HL-60/S4 treated with retinoic acid at 250 ng/mL for 4 days and 3 days (cell line): Measurements from ENCODE around the gene HIP1R.

Experiments
- in situ Hi-C: fragments of 300-500 bp; cut with MboI; formaldehyde crosslinking; loops from 2 replicates; pipeline ENCODE4 v1.7.0; 2022; ENCODE audit warnings: low sequenced_read_pairs

The HIP1R gene

DNA sequence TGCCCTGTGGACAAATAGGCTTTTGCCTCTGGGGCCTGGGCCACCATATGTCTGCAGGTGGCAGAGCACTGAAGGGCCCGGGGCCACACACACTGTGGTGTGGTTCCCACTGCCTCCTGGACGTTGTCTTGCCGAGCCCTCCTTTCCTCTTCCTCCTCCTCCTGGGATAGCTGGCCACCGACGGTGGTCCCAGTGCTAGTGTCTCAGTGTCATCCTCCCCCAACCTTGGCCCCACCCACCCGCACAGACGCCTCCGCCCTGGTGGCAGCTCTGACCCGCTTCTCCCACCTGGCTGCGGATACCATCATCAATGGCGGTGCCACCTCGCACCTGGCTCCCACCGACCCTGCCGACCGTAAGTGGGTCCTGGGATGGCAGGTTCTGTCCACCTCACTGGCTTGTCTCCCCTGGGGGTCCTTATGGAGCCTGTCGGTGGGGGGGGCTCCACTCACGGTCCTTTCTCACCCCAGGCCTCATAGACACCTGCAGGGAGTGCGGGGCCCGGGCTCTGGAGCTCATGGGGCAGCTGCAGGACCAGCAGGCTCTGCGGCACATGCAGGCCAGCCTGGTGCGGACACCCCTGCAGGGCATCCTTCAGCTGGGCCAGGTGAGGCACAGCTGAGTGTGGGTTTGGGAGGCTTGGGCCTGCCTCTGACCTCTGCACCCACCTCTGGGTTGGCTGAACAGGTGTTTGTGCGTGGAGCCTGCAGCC, 23.5 kb downstream of the HIP1R start:
- in situ Hi-C loops = loop anchor here (10.0 kb wide), 1 partner anchor 96 kb away; no protein-coding TSS in a partner anchor

DNA sequence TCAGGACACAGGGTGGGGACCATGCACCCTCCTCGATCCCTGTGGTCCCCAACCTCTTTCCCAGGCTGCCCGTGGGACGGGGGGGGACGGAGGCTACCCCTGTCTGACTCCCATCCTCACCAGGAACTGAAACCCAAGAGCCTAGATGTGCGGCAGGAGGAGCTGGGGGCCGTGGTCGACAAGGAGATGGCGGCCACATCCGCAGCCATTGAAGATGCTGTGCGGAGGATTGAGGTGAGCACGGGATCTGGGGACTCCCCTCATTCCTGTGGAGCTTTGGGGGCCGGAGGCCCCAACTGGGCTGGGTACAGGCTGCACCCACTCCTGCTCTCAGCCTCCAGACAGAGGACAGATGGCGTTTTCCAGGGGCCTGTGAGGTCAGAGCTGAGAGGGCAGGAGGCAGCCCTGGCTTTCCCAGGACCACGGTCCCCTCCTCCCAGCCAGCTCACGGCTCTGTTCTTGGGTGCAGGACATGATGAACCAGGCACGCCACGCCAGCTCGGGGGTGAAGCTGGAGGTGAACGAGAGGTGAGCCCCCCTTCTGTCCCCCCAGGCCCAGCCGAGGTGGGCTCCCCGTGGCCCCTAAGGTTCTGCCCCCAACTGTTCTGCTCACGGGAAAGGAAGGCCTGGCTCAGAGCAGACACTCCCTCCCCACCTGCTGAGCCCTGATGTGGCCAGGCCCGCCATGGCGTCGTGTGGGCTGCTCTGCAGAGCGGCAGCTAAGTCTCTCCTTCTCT, 24.2 kb downstream of the HIP1R start:
- in situ Hi-C loops = loop anchor here (10.0 kb wide), 1 partner anchor 95 kb away; no protein-coding TSS in a partner anchor

DNA sequence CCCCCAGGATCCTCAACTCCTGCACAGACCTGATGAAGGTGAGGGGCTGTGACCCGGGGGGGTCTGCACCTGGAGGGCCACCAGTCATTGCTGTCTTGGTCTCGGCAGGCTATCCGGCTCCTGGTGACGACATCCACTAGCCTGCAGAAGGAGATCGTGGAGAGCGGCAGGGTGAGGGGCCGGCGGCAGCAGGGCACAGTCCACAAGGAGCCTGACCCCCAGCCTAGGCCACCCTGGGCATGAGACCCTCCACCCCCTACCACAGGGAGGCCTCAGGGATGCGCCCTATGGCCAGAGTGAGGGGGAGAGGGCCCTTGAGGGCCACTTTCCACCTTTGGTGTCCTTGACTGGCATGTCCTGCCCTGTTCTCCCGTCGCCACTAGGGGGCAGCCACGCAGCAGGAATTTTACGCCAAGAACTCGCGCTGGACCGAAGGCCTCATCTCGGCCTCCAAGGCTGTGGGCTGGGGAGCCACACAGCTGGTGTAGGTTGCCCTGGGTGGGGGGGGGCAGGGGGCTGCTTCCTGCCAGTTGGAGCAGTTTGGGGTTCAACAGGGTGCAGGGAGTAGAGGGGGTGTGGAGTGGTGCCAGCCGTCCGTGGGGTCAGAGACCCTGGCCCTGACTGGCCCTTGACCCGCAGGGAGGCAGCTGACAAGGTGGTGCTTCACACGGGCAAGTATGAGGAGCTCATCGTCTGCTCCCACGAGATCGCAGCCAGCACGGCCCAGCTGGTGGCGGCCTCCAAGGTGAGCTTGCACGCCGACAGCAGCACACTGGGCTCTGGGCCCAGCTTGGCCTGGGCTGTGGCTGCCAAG, 25.0 kb downstream of the HIP1R start:
- in situ Hi-C loops = no loop called here

DNA sequence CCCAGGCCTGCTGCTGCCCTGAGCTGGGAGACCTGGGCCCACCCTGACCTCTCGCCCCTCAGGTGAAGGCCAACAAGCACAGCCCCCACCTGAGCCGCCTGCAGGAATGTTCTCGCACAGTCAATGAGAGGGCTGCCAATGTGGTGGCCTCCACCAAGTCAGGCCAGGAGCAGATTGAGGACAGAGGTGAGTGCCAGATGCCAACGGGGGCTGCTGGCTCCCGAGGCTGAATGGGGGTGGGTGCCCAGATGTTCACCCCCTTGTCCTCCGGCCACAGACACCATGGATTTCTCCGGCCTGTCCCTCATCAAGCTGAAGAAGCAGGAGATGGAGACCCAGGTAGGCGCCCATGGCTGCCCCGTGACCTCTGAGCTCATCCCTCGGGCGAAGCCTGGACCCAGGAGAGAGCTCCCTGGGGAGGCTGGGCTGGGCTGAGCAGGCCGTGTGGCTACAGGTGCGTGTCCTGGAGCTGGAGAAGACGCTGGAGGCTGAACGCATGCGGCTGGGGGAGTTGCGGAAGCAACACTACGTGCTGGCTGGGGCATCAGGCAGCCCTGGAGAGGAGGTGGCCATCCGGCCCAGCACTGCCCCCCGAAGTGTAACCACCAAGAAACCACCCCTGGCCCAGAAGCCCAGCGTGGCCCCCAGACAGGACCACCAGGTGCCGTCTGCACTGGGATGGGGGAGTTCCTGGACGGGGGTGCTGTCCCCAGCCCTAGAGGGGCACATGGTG, 25.8 kb downstream of the HIP1R start:
- in situ Hi-C loops = no loop called here

DNA sequence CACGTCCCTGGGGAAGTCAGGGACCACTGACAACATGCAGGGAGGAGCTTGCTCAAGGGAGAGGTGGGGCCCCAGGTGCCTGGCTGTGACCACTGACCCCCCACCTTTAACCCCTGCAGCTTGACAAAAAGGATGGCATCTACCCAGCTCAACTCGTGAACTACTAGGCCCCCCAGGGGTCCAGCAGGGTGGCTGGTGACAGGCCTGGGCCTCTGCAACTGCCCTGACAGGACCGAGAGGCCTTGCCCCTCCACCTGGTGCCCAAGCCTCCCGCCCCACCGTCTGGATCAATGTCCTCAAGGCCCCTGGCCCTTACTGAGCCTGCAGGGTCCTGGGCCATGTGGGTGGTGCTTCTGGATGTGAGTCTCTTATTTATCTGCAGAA, 26.3 kb downstream of the HIP1R start:
- in situ Hi-C loops = no loop called here

DNA sequence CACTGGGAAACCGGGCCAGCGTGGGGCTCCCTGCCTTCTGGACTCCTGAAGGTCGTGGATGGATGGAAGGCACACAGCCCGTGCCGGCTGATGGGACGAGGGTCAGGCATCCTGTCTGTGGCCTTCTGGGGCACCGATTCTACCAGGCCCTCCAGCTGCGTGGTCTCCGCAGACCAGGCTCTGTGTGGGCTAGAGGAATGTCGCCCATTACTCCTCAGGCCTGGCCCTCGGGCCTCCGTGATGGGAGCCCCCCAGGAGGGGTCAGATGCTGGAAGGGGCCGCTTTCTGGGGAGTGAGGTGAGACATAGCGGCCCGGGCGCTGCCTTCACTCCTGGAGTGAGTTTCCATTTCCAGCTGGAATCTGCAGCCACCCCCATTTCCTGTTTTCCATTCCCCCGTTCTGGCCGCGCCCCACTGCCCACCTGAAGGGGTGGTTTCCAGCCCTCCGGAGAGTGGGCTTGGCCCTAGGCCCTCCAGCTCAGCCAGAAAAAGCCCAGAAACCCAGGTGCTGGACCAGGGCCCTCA, 26.9 kb downstream of the HIP1R start:
- in situ Hi-C loops = no loop called here

DNA sequence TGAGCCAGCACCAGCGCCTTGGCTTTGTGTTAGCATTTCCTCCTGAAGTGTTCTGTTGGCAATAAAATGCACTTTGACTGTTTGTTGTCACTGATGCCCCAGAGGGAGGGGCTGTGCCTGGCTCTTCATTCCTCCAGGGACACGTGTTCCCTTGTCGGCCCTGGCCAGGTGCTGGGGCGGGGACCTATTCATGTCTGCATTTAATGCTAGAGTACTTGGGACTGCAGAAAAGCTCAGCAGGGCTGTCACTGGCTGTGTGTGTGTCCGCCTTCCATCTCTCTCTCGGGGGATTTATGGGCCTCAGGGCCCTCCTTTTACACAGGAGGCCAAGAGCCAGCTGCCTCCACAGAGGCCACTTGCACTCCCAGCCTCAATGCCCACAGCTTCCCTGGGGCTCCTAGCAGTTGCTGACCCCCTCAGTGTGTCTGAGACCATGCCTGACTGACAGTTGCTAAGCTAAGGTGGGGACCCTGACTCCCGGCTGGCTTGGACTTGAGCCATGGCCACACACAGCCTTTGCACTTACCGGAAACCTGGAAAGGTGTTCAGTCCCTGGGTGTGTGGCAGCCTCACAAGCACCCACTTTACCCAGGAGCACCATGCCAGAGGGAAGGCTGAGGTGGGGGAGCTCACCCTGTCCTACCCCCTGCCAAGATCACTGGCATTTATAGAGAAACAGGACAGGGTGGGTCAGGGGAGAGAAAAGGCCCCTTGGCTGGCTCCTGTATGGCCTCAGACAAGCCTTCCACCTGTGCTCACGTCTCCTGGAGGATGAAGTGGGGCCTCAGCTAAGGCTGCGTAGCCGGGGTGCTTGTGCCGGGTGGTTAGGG, 27.8 kb downstream of the HIP1R start:
- in situ Hi-C loops = no loop called here

DNA sequence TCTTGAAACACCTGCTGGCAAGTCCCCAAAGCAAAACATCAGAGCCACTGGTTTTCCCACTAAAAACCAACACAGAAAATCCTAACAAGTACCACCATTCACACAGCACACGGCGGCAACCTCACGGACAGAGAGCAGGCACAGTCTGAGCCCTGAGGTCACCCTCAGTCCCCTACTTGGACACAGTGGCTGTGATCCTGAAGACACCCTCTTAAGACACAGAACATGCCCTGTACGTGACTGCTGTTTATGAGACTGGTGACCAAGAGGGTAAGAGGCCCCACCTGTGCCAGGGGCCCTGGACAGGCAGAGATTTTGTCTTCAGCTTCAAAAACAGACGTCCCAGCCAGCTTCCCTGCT, 29.6 kb downstream of the HIP1R start:
- in situ Hi-C loops = no loop called here

DNA sequence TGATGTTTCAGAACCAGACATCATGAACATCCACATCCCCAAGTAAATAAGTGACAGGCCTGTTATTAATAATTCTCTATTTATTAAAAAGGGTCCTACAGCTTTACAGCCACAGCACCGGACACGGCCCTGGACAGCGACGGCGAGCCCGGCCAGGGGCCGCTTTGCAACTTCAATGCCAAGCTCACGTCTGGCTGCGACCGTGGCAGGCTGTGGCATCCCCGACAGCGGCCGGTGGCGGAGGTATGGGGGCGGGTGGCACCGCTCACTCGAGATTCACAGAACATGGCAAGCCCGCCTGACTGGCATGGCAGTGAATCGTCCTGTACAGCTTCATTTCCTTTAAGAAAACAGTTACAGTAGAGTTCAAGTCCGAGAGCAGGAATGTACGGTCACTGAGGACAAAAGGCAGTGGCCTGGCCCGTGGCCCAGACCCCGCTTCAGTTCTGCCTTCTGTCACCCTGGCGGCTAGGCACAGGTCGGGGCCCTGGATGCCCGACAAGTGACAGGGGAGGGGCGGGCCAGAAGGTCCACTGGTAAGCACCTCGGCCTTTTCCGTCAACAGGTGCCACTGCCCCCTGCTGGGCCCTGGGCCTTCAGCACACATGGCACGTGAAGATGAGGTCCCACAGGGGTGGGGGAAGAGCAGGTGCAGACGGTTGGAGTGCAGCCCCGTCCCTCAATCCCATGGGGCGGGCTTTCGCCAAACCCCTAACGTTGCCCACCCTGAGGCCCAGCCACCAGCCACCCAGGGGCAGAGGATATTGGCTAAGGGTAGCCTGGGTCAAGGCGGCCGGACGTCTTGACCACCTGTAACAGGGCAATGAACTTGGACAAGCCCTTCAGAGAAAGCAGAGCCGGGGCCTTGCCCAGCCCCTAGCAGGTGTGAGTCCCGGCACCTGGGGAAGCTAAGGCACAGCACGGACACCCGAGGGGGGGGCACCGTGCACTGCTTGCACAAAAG, 30.3 kb downstream of the HIP1R start:
- in situ Hi-C loops = no loop called here

DNA sequence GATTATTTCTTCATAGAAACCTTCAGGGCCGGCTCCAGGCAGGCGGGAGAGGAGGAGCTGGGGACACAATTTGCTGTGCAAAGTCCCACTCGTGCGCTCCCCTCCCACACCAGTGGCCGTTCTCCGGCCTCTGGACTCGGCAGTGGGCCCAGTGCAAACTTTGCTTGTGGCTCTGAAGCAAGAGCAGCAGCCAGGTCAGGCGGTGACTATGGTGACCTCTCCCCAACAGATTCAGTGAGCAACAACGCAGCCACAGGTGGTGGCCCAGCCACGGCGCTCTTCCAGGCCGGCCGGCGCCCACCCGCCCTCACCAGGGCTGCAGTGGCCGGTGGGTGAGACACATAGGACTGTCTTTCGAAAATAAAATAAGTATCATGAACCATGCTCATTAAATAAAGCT, 31.1 kb downstream of the HIP1R start:
- in situ Hi-C loops = no loop called here

DNA sequence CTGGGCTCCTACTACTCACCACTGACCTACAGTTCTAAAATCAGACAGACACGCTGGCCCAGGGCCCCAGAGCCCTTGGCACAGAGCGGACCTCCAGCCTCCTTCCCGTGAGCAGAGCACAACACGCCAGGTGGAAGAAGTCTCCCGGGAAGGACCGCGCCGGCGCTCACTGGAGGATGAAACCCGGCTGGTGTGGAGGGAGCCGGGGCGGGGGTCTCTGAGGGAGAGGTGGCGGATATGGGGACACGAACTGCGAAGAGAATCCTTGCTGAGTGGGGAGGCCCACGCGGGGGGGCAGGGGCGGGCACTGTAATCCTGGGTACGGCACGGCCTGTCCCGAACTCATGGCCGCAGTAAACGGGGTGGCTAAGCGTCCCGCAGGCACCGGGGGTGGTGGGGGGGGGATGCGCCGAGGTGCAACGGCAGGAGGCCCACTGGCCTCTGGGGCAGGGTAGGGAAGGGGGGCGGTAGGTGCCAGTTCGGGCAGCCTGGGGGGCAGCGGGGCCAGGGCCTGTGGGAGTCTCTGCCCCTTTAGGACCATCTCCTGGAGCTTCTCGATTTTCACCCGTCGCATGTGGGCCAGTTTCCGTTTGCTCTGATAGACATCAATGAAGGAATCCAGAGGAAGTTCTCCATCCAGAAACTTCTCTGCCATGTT, 31.8 kb downstream of the HIP1R start:
- in situ Hi-C loops = no loop called here

DNA sequence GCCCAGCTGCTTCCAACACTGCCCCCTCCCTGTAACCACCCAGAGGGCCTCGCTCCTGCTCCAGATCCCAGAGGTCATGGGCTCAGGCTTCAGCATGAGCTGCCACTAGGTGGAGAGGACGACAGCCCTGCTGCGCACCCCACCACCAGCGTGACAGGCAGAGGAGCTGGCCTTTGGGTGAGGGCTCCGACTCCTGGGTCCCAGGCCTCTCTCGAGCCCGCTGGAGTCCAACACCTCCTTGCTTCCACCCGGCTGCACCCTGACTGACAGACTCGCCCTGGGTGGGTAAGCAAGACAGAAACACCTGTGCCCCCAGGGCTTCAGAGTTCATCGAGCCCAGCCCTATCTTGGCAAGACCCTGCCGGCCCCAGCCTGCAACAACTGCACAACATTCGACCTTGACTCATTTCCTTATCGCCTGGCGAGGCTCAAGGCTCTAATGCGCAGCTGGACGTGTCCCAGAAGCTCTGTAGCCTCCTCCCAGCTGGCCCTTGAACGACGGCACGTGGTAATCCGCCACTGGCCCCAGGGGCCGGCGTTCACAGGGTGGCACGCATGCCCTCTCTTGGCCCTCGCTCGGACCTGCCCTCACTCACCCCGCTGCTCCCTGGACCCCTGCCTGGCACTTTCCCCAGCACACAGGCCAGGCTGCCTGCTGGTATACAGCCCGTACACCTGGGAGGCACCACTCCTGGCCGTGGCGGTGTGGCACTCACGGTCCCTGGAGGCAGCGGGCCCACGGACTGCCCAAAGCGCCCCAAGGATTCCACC, 32.6 kb downstream of the HIP1R start:
- in situ Hi-C loops = no loop called here

DNA sequence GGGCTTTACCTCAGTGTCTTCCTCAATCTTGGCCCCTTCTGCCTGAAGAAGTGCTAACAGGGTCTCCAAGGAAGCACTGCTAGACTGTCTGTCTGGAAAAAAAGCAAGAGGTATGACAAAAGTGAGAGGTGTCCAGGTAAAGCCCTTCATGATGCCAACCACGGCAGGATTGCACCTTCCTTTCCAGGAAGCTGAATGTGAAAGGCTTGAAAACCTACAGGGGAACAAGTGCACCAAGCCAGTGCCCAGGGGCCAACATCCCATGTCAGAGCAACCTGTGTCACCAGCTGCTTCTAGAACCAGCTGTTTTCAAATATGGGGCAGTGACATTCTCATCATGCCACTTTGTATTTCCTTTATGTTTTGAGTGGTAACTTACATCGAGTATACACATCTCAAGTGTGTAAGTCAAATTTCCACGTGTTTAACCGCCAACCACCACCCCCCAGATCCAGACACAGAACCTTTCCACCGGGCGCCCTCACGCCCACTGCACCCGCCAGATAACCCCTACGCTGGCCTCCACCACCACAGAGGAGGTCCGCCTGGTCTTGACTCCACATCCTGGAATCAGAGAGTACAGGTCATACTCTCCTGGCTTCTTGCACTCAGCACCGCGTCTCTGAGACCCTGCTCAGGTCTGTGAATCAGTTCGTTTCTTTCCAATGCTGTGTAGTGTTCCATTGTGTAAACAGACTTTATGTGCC, 33.4 kb downstream of the HIP1R start:
- in situ Hi-C loops = no loop called here

DNA sequence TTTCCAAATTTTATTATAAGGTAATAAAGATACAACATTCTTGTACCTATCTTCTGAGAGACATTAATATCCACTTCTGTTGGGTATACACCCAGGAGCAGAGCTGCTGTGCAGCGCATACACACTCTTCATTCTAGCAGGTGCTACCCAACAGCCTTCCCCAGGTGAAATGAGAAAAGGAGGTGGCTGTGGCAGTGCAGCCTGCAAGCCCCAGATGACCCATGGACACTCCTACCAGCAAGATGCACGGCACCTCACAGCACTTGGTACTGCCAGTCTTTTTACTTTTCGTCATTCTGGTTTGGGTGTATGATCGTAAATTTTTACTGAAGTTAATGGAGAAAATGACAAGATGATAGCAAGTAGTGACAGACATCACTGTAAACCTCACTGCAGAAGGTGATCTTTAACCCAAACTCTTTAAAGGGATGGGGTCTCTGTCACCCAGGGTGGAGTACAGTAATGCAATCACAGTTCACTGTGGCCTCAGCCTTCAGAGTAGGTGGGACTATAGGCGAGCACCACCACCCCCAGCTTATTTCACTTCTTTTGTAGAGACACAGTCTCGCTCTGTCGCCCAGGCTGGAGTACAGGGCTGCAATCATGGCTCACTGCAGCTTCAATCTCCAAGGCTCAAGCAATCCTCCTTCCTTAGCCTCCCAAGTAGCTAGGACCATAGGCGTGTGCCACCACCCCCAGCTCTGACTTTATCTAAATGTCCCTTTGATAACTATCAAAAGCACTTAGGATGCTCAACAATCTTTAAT, 34.1 kb downstream of the HIP1R start:
- in situ Hi-C loops = no loop called here

DNA sequence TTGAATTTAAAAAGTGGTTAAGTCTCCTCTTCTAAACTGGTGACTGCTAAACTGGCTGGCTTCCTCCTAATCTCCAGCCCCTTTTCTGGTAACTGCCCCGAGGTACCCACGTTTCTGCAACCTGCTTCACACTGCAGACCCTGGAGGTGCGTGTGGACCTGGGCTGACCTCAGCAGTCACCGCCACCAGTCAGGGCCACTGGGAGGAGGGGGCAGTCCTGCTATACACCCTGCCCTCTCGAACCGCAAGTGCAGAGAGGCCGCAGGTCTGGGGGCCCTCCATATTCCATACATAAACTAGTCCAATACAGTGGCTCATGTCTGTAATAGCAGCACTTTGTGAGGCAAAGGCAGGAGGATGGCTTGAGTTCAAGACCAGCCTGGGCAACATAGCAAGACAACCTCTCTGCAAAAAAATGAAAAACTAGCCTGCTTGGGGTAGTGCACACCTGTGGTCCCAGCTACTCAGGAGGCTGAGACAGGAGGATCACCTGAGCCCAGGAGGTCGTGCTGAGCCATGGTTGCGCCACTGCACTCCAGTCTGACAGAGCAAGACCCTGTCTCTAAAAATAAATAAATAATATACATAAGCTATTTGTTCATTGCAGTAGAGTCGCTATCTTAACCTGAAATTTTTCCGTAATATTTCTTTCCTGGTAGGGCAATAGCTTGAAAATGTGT, 35.0 kb downstream of the HIP1R start:
- in situ Hi-C loops = no loop called here
